Measurements from ENCODE around the gene HIVEP1. TPM values are rescaled to one million over a fixed set of nuclear protein-coding genes. Genes with fewer than 3 reads are reported as not detected.

Gene HIVEP1
- total RNA-seq, 2 experiments from 2014 or later: 22.1 to 22.6 TPM

DNA sequence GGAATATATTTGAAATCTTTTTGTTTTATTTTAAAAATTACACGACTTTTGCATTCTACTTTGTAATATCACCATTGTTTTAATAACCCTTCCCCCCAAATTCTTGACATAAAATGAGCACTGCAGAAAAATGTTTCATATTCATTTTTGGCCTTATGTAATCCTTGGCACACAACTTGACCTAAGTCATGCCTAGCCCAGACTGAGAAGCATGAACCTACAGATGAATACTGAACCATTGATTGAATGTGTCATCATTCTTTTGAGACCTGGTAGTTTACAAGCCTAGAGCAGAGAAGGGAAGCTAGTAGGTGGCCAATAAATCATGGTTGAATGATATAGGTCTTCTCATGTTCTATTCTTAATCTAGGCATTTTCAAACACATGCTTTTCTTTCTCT is 188.6 kb downstream of the HIVEP1 start:
- Histone ChIP-seq H2AFZ (ENCODE audit: low read length) (no peak overlapping the region), H3K27ac (ENCODE audit: low read depth, low read length, poor library complexity, severe bottlenecking) (no peak overlapping the region), H3K9me2 (ENCODE audit: insufficient read depth, low read length) (no peaks in the 10 kb centered on the region), H3K36me3 (ENCODE audit: insufficient read depth, low read length) (no peaks in the 10 kb centered on the region), H3K79me2 (ENCODE audit: insufficient read depth, low read depth, low read length) (no peaks in the 10 kb centered on the region), H3K4me2 (ENCODE audit: low read length) (no peak overlapping the region), H4K20me1 (ENCODE audit: insufficient read depth, low read length) (no peaks in the 10 kb centered on the region), H3K4me1 (ENCODE audit: insufficient read depth, low read length, poor library complexity, severe bottlenecking) (no peaks in the 10 kb centered on the region), H3K4me3 (ENCODE audit: low read depth, low read length, poor library complexity, severe bottlenecking) (no peak overlapping the region), H3K9me3 (ENCODE audit: low read length) (no peaks in the 10 kb centered on the region)
- no peak for TF ChIP-seq EZH2phosphoT487 (IDR thresholded peaks at IDR 0.05; ENCODE audit: borderline replicate concordance, low read depth, low read length)
- TF ChIP-seq, protein P1, sequence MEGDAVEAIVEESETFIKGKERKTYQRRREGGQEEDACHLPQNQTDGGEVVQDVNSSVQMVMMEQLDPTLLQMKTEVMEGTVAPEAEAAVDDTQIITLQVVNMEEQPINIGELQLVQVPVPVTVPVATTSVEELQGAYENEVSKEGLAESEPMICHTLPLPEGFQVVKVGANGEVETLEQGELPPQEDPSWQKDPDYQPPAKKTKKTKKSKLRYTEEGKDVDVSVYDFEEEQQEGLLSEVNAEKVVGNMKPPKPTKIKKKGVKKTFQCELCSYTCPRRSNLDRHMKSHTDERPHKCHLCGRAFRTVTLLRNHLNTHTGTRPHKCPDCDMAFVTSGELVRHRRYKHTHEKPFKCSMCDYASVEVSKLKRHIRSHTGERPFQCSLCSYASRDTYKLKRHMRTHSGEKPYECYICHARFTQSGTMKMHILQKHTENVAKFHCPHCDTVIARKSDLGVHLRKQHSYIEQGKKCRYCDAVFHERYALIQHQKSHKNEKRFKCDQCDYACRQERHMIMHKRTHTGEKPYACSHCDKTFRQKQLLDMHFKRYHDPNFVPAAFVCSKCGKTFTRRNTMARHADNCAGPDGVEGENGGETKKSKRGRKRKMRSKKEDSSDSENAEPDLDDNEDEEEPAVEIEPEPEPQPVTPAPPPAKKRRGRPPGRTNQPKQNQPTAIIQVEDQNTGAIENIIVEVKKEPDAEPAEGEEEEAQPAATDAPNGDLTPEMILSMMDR (conservative IDR thresholded peaks at IDR 0.05; ENCODE audit: low read length): no peak
- POLR2A ChIA-PET: no interaction called here
- DNase-seq (ENCODE audit: low spot score): no peak
- BruUV-seq (replicated peaks): no TSS peak
- intact Hi-C loops (cut with micrococcal nuclease; ENCODE audit: unreplicated experiment): no loop called here
- CTCF ChIA-PET (ENCODE audit: unreplicated experiment): no interaction called here

DNA sequence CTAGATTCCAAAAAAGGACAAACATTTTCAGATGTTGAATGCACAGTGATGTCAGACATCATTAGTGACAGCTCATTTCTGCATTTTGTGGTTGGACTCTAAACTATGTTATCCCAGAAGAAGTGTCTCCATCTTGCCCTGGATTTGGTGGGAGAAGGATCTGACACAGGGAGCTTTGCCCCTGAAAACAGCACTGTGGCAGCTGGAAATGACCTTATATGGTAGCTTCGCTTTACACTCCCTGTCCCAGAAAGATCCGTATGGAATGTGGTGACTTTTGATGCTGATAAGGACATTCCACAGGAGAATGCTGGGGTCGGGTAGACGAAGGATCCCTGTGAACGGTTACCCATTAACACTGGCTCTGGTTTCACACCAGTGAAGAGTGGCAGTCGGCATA is 190.9 kb downstream of the HIVEP1 start:
- Histone ChIP-seq H3K27ac (ENCODE audit: low read depth, low read length, poor library complexity, severe bottlenecking) (no peak overlapping the region), H3K4me2 (ENCODE audit: low read length) (no peak overlapping the region), H3K36me3 (ENCODE audit: insufficient read depth, low read length) (no peaks in the 10 kb centered on the region), H4K20me1 (ENCODE audit: insufficient read depth, low read length) (no peaks in the 10 kb centered on the region), H3K4me1 (ENCODE audit: insufficient read depth, low read length, poor library complexity, severe bottlenecking) (no peaks in the 10 kb centered on the region), H3K79me2 (ENCODE audit: insufficient read depth, low read depth, low read length) (no peaks in the 10 kb centered on the region), H3K9me3 (ENCODE audit: low read length) (no peaks in the 10 kb centered on the region), H3K4me3 (ENCODE audit: low read depth, low read length, poor library complexity, severe bottlenecking) (no peak overlapping the region), H2AFZ (ENCODE audit: low read length) (no peak overlapping the region), H3K9me2 (ENCODE audit: insufficient read depth, low read length) (no peaks in the 10 kb centered on the region)
- no peak for TF ChIP-seq EZH2phosphoT487 (IDR thresholded peaks at IDR 0.05; ENCODE audit: borderline replicate concordance, low read depth, low read length)
- CTCF ChIA-PET (ENCODE audit: unreplicated experiment): no interaction called here
- no peak for DNase-seq (ENCODE audit: low spot score)
- POLR2A ChIA-PET: no interaction called here
- intact Hi-C loops (cut with micrococcal nuclease; ENCODE audit: unreplicated experiment): no loop called here
- BruUV-seq (replicated peaks): no TSS peak

DNA sequence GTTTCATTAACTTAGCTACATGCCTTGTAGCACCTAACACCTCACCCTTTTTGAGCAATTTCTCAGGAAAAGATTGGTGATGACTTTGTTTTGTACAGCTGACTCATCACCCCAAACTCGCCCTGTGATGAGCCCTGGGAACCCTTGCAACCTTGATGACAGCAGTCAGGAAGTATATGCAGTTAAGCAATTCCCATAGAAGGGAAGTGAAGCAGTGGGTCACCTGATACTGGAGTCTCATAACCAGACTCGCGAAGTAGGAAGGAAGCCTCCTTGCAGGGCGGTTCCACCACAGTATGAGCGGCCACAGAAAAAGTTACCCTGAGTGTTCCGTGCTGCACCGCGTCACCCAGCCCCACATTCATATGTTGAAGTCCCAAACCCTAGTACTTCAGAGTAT is 196.1 kb downstream of the HIVEP1 start:
- TF ChIP-seq, protein P1 (conservative IDR thresholded peaks at IDR 0.05; ENCODE audit: low read length): no peak
- no peak for TF ChIP-seq EZH2phosphoT487 (IDR thresholded peaks at IDR 0.05; ENCODE audit: borderline replicate concordance, low read depth, low read length)
- Histone ChIP-seq H3K4me2 (ENCODE audit: low read length) (no peak overlapping the region), H3K36me3 (ENCODE audit: insufficient read depth, low read length) (no peaks in the 10 kb centered on the region), H4K20me1 (ENCODE audit: insufficient read depth, low read length) (no peaks in the 10 kb centered on the region), H3K4me3 (ENCODE audit: low read depth, low read length, poor library complexity, severe bottlenecking) (no peak overlapping the region), H3K9me2 (ENCODE audit: insufficient read depth, low read length) (no peaks in the 10 kb centered on the region), H3K4me1 (ENCODE audit: insufficient read depth, low read length, poor library complexity, severe bottlenecking) (no peaks in the 10 kb centered on the region), H3K9me3 (ENCODE audit: low read length) (no peaks in the 10 kb centered on the region), H3K27ac (ENCODE audit: low read depth, low read length, poor library complexity, severe bottlenecking) (no peak overlapping the region), H3K79me2 (ENCODE audit: insufficient read depth, low read depth, low read length) (no peaks in the 10 kb centered on the region), H2AFZ (ENCODE audit: low read length) (no peak overlapping the region)
- DNase-seq (ENCODE audit: low spot score): no peak
- CTCF ChIA-PET (ENCODE audit: unreplicated experiment): no interaction called here
- intact Hi-C loops (cut with micrococcal nuclease; ENCODE audit: unreplicated experiment): no loop called here
- POLR2A ChIA-PET: no interaction called here
- BruUV-seq (replicated peaks): no TSS peak
